GM06990 (cell line): ENCODE measurements around the gene OR7G1.

ENCODE experiments used
- DNase-seq: peaks from one replicate; pipeline ENCODE4 v3.0.0-alpha.2; 2011; ENCODE audit not compliant: insufficient read length; ENCODE audit errors: extremely low read depth
- H3K27me3 ChIP-seq: replicated peaks from 2 replicates; pipeline ENCODE4 v1.6.0; 2011; ENCODE audit warnings: low read length; ENCODE audit not compliant: control insufficient read depth, insufficient read depth
- H3K36me3 ChIP-seq: 2 replicates; pipeline ENCODE4 v1.5.1; 2011; ENCODE audit warnings: low read length; ENCODE audit not compliant: control insufficient read depth, insufficient read depth
- H3K4me3 ChIP-seq: replicated peaks from 2 replicates; pipeline ENCODE4 v1.5.1; 2011; ENCODE audit warnings: low read depth, mild to moderate bottlenecking, control low read depth, low read length
- TF ChIP-seq, protein P1 (sequence below): IDR thresholded peaks from 2 replicates; pipeline ENCODE4 v1.5.1; 2011; ENCODE audit warnings: low read length, control low read depth, mild to moderate bottlenecking, inconsistent platforms; ENCODE audit not compliant: insufficient read depth, poor library complexity, severe bottlenecking

The OR7G1 gene

DNA sequence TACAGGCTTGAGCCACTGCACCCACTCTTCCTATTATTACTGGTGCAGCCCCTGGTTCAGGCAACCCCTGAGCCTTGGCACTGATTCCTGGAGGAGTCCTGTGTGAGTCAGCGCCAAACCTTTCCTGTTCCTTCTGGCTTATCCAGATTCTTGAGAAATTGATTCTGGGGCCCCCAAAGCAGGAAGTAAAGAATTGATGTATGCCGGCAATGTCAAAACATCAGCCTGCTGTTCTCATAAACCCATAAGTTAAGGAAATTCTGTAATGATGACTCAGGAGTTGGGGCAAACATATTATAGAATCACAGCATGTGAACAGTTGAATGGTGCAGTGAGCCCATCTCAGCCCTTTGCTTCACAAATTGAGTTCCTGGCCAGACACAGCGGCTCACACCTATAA, 12.6 kb upstream of the OR7G1 start:
- TF ChIP-seq, protein P1, sequence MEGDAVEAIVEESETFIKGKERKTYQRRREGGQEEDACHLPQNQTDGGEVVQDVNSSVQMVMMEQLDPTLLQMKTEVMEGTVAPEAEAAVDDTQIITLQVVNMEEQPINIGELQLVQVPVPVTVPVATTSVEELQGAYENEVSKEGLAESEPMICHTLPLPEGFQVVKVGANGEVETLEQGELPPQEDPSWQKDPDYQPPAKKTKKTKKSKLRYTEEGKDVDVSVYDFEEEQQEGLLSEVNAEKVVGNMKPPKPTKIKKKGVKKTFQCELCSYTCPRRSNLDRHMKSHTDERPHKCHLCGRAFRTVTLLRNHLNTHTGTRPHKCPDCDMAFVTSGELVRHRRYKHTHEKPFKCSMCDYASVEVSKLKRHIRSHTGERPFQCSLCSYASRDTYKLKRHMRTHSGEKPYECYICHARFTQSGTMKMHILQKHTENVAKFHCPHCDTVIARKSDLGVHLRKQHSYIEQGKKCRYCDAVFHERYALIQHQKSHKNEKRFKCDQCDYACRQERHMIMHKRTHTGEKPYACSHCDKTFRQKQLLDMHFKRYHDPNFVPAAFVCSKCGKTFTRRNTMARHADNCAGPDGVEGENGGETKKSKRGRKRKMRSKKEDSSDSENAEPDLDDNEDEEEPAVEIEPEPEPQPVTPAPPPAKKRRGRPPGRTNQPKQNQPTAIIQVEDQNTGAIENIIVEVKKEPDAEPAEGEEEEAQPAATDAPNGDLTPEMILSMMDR = no peak
- Histone ChIP-seq H3K4me3 (no peak overlapping the region), H3K36me3 (no peaks in the 10 kb centered on the region), H3K27me3 (no peaks in the 10 kb centered on the region)
- DNase-seq = no peak

DNA sequence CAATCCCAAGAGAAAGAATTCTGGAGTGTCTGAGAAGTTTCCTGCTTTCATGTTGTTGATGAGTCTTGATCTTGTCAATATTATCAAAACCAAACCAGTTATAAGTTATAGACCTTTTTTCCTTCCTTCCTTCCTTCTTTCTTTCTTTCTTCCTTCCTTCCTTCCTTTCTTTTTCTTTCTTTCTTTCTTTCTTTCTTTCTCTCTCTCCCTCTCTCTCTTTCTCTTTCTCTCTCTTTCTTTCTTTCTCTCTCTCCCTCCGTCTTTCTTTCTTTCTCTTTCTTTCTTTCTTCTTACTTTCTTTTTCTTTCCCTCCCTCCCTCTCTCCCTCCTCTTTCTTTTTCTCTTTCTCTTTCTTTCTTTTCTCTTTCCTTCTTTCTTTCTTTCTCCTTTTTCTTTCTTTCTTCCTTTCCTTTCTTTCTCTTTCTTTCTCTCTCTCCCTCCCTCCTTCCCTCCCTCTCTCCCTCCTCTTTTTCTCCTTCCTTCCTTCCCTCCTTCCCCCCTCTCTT, 11.4 kb upstream of the OR7G1 start, which contains the start of gene OR7G3:
TSS of gene OR7G3 (minus strand) at position 51 of the 506 bp plus-strand sequence. CDS start at position 51, 0 bp downstream.
- TF ChIP-seq, protein P1 = no peak
- H3K36me3 ChIP-seq = no peaks in the 10 kb centered on the region
- no peaks in the 10 kb centered on the region for H3K27me3 ChIP-seq
- no peak within 1 kb of the TSS for H3K4me3 ChIP-seq
- DNase-seq = no peak

DNA sequence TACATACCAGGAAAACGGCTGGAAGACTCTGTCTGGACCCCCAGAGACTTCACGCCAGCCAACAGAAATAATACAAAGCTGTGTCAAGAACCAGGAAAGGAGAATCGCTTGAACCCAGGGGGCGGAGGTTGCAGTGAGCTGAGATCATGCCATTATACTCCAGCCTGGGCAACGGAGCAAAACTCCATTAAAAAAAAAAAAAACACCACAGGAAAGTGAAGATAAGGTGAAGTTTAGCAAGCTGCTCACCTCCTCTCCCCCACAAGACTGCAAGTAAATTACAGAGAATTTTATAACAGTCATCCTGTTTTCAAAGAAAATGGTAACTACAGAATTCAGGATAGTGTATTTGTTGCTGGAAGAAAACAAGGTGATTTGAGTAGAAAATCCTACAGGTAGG, 984 bp upstream of the OR7G1 start:
- TF ChIP-seq, protein P1 = no peak
- DNase-seq = no peak
- no peaks in the 10 kb centered on the region for H3K27me3 ChIP-seq
- H3K4me3 ChIP-seq = no peak overlapping the region
- H3K36me3 ChIP-seq = no peaks in the 10 kb centered on the region

DNA sequence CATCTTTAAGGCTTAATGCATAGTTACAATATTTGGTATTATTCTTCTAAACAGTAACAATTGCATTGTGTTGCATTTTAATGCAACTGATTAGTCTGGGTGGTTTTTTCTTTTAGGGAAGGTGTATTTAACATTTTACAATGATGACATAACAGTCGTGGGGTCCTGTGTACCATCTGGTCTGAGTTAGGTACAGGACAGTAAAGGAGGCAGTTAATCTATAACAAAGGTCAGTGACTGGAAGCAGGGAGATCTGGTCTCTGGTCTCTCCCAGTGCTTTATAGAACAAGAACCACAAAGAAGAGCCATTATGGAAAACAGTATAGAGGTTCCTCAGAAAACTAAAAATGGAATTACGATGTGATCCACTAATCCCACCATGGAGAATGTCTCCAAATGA, 5.6 kb downstream of the OR7G1 start:
- DNase-seq = no peak
- H3K27me3 ChIP-seq = no peaks in the 10 kb centered on the region
- TF ChIP-seq, protein P1 = no peak
- H3K36me3 ChIP-seq = no peaks in the 10 kb centered on the region
- H3K4me3 ChIP-seq = no peak overlapping the region

DNA sequence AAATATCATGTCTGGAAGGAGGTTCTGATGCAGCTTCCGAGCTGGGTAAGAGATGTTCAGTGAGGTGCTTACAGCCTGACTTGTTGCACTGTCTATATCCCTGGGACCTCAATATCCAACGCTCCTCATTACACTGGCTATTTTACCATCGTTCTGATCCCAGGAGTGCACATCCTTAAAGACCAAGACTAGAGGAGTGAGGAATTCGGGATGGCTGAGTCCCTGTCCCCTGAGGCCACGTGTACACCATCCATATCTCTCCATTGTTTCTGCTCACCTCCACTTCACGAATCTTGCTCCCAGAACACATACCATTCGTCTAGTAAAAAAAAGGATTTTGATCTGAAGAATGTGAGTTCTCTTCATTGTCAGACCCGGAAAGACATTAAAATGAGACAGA, 8.2 kb downstream of the OR7G1 start, which contains the start of gene OR7G2:
TSS of gene OR7G2 (minus strand) at position 101 of the 400 bp plus-strand sequence. CDS start 4,232 bp downstream, outside the sequence.
- no peak for DNase-seq
- Histone ChIP-seq H3K36me3 (no peaks in the 10 kb centered on the region), H3K27me3 (no peaks in the 10 kb centered on the region), H3K4me3 (no peak within 1 kb of the TSS)
- TF ChIP-seq, protein P1 = no peak

DNA sequence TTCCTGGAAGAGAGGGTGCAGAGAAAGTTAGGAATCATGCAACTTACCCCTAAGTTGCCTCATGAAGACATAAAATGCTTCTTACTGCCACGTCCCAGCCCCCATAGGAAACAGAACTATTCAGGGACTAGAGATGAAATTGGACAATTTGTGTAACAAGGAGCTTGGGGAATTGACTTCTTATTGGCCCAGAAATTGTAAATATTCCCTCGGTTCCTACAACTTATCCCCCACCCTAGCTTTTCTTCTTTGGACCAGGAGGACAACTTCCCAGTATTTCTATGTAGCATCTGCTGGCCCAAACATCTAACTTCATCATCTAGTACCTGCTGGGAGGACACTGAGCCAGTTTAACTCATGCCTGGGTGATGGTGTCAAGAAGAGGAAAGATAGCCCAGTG, 28.8 kb downstream of the OR7G1 start, which contains the start of gene OR1M1:
TSS of gene OR1M1 (plus strand) at position 301 of the 400 bp plus-strand sequence. CDS start 6,184 bp downstream, outside the sequence.
- TF ChIP-seq, protein P1 = no peak
- DNase-seq = no peak
- no peak within 1 kb of the TSS for H3K4me3 ChIP-seq
- no peaks in the 10 kb centered on the region for H3K27me3 ChIP-seq
- no peaks in the 10 kb centered on the region for H3K36me3 ChIP-seq
